ENCODE results near the gene NAPG. TPM values are rescaled to one million over a fixed set of nuclear protein-coding genes. Genes with fewer than 3 reads are reported as not detected.
"Not testable (repeated sequence)": the region's sequence is repeated elsewhere in the genome, so short reads cannot be mapped to it uniquely, and the experiment has no call there.

Gene NAPG
- total RNA-seq, 1 donor from 2014 or later = 33.2 TPM

DNA sequence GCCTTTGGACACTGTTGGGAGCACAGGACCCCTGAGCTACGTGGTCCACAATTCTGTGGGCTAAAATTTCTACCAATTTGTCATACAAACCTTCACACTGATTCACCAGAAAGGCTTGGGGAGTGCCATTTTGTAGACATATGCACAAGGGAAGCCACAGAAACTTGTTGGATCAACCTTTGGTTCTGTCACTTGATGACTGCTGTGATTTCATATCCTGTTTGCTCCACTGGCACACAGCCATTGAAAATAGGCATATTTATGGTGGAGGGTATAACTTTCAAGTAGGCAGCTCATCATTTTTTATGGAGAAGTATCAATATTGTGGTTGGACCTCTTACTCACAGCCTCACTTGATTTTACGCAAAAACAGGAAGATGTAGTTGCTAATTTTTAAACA, 10.5 kb downstream of the NAPG start:
- Histone ChIP-seq H4K20me1 (ENCODE audit: insufficient read depth, low read length) (peaks cover 25% of the 10 kb centered on the region), H3K79me2 (ENCODE audit: insufficient read depth, low read length) (peaks cover 48% of the 10 kb centered on the region), H2AFZ (ENCODE audit: low read depth, low read length) (no peak overlapping the region), H3K4me2 (ENCODE audit: low read length) (peak overlapping the region; percentile 26), H3K9ac (ENCODE audit: low read length) (no peak overlapping the region), H3K9me3 (ENCODE audit: insufficient read depth, low read depth, low read length) (no peaks in the 10 kb centered on the region), H3K36me3 (ENCODE audit: insufficient read depth, low read length) (peaks cover 17% of the 10 kb centered on the region), H3K27me3 (ENCODE audit: insufficient read depth, low read length) (no peaks in the 10 kb centered on the region), H3K4me3 (ENCODE audit: insufficient read depth, low read depth, low read length) (no peak overlapping the region), H3K4me1 (ENCODE audit: insufficient read depth, low read length) (no peaks in the 10 kb centered on the region), H3K27ac (ENCODE audit: low read depth, low read length) (peak overlapping the region; percentile 52)
- TF ChIP-seq EZH2 (IDR thresholded peaks at IDR 0.05; ENCODE audit: insufficient read depth, low read length) = no peak
- TF ChIP-seq, protein P1, sequence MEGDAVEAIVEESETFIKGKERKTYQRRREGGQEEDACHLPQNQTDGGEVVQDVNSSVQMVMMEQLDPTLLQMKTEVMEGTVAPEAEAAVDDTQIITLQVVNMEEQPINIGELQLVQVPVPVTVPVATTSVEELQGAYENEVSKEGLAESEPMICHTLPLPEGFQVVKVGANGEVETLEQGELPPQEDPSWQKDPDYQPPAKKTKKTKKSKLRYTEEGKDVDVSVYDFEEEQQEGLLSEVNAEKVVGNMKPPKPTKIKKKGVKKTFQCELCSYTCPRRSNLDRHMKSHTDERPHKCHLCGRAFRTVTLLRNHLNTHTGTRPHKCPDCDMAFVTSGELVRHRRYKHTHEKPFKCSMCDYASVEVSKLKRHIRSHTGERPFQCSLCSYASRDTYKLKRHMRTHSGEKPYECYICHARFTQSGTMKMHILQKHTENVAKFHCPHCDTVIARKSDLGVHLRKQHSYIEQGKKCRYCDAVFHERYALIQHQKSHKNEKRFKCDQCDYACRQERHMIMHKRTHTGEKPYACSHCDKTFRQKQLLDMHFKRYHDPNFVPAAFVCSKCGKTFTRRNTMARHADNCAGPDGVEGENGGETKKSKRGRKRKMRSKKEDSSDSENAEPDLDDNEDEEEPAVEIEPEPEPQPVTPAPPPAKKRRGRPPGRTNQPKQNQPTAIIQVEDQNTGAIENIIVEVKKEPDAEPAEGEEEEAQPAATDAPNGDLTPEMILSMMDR (IDR thresholded peaks at IDR 0.05; ENCODE audit: insufficient read depth, low read depth, low read length) = no peak
- FAIRE-seq = peak; percentile 55
- Mint-ChIP-seq H3K27ac (ENCODE audit: unreplicated experiment) (no peak overlapping the region), H3K9me3 (ENCODE audit: unreplicated experiment) (no peaks in the 10 kb centered on the region), H3K27me3 (ENCODE audit: low read depth, unreplicated experiment) (no peaks in the 10 kb centered on the region), H3K36me3 (ENCODE audit: low read depth, unreplicated experiment) (peaks cover 7% of the 10 kb centered on the region), H3K4me1 (ENCODE audit: low read depth, unreplicated experiment) (peaks cover 5% of the 10 kb centered on the region), H3K4me3 (ENCODE audit: unreplicated experiment) (no peak overlapping the region)
- peak; percentile 49 for DNase-seq (ENCODE audit: low read depth)

DNA sequence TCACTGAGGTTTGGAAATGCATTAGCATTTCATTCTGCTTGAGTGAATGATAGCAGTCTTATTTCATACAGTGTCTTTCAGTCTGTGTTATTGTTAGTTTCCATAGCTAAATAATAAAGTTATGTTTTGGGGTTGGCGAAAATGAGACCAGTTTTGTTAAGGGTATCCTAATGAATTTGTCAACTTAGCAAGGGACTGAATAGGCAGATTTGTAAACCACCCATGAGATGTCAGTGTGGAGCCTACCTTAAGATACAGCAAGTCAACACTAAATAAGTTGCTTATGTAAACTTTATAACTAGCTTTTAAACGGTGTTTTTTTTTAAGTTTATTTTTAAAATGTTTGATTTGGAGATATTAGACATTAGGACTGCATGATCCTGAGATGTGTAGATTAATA, 11.9 kb downstream of the NAPG start:
- Histone ChIP-seq H2AFZ (ENCODE audit: low read depth, low read length) (no peak overlapping the region), H3K36me3 (ENCODE audit: insufficient read depth, low read length) (peaks cover 25% of the 10 kb centered on the region), H3K4me3 (ENCODE audit: insufficient read depth, low read depth, low read length) (no peak overlapping the region), H3K4me1 (ENCODE audit: insufficient read depth, low read length) (no peaks in the 10 kb centered on the region), H3K9me3 (ENCODE audit: insufficient read depth, low read depth, low read length) (no peaks in the 10 kb centered on the region), H3K27me3 (ENCODE audit: insufficient read depth, low read length) (no peaks in the 10 kb centered on the region), H3K79me2 (ENCODE audit: insufficient read depth, low read length) (peaks cover 35% of the 10 kb centered on the region), H3K27ac (ENCODE audit: low read depth, low read length) (no peak overlapping the region), H3K4me2 (ENCODE audit: low read length) (no peak overlapping the region), H4K20me1 (ENCODE audit: insufficient read depth, low read length) (peaks cover 29% of the 10 kb centered on the region), H3K9ac (ENCODE audit: low read length) (no peak overlapping the region)
- Mint-ChIP-seq H3K4me3 (ENCODE audit: unreplicated experiment) (no peak overlapping the region), H3K27ac (ENCODE audit: unreplicated experiment) (no peak overlapping the region), H3K9me3 (ENCODE audit: unreplicated experiment) (no peaks in the 10 kb centered on the region), H3K27me3 (ENCODE audit: low read depth, unreplicated experiment) (no peaks in the 10 kb centered on the region), H3K36me3 (ENCODE audit: low read depth, unreplicated experiment) (peaks cover 11% of the 10 kb centered on the region), H3K4me1 (ENCODE audit: low read depth, unreplicated experiment) (peaks cover 5% of the 10 kb centered on the region)
- TF ChIP-seq, protein P1 (IDR thresholded peaks at IDR 0.05; ENCODE audit: insufficient read depth, low read depth, low read length) = no peak
- no peak for TF ChIP-seq EZH2 (IDR thresholded peaks at IDR 0.05; ENCODE audit: insufficient read depth, low read length)
- DNase-seq (ENCODE audit: low read depth) (no peak), FAIRE-seq (no peak)

DNA sequence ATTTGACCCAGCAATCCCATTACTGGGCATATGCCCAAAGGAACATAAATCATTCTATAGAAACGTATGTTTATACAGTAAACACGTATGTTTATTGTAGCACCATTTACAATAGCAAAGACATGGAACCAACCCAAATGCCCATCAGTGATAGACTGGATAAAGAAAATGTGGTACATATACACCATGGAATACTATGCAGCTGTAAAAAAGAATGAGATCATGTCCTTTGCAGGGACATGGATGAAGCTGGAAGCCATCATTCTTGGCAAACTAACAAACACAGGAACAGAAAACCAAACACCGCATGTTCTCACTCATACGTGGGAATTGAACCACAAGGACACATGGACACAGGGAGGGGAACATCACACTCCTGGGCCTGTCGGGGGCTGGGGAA, 13.3 kb downstream of the NAPG start:
- H3K27ac Mint-ChIP-seq (ENCODE audit: unreplicated experiment) = not testable (repeated sequence)

More for the DNA sequence above, 13.3 kb downstream of the NAPG start:
- H3K36me3 ChIP-seq (ENCODE audit: insufficient read depth, low read length) = peaks cover 25% of the 10 kb centered on the region
- not testable (repeated sequence) for DNase-seq (ENCODE audit: low read depth); H3K27me3 Mint-ChIP-seq (ENCODE audit: low read depth, unreplicated experiment); H3K9ac ChIP-seq (ENCODE audit: low read length); H3K4me3 Mint-ChIP-seq (ENCODE audit: unreplicated experiment); H3K9me3 Mint-ChIP-seq (ENCODE audit: unreplicated experiment); H3K4me1 ChIP-seq (ENCODE audit: insufficient read depth, low read length); H3K4me1 Mint-ChIP-seq (ENCODE audit: low read depth, unreplicated experiment); H3K27me3 ChIP-seq (ENCODE audit: insufficient read depth, low read length); H3K9me3 ChIP-seq (ENCODE audit: insufficient read depth, low read depth, low read length); H3K27ac ChIP-seq (ENCODE audit: low read depth, low read length); H3K4me3 ChIP-seq (ENCODE audit: insufficient read depth, low read depth, low read length); H2AFZ ChIP-seq (ENCODE audit: low read depth, low read length); FAIRE-seq; H3K4me2 ChIP-seq (ENCODE audit: low read length)
- H3K79me2 ChIP-seq (ENCODE audit: insufficient read depth, low read length) = peaks cover 21% of the 10 kb centered on the region
- H4K20me1 ChIP-seq (ENCODE audit: insufficient read depth, low read length) = peaks cover 40% of the 10 kb centered on the region
- peaks cover 10% of the 10 kb centered on the region for H3K36me3 Mint-ChIP-seq (ENCODE audit: low read depth, unreplicated experiment)

Data from astrocyte (in vitro differentiated cells and primary cell).